Measurements from ENCODE around the gene NTN1. TPM values are rescaled to one million over a fixed set of nuclear protein-coding genes. Genes with fewer than 3 reads are reported as not detected.
"Not testable (repeated sequence)": the region's sequence is repeated elsewhere in the genome, so short reads cannot be mapped to it uniquely, and the experiment has no call there.

The NTN1 gene
- total RNA-seq, 4 donors from 2014 or later: 3.3 to 19.2 (median 10.4) TPM

DNA sequence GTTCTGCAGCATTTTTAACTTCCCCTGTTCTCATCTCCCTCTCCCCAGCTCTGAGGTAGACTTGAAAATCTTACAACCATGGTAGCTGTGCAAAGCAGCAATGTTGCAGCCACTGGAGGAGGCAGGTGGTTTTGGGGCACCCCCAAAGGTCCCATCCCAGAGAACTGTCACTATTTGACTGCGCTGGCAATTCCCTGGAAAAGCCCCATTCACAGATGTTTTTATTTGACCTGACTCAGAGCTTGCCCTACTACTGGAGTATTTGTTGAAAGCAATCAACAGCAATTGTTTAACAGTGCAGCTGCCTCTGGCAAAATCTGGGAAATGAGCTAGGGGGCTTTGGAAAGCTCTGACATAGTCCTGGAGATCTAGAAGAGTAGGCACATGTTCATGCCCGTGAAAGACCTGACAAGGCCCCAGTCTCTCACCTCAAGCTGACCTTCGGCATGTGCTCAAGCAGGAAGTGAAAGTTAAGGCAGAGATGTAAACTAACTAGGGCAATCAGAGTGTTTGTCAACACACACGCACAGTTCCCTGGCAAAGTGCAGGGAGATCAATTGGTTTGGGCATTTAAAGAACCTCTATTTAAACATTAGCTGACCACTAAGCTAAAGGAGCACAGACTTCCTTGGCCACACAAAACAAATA lies 36.1 kb upstream of the NTN1 start:
- no peaks in the 10 kb centered on the region for H3K27me3 ChIP-seq
- H3K9me3 ChIP-seq: no peaks in the 10 kb centered on the region
- H3K4me3 ChIP-seq: no peak overlapping the region
- H3K4me1 ChIP-seq: no peaks in the 10 kb centered on the region
- intact Hi-C loops (cut with DNase I; ENCODE audit: low total_unique reads): no loop called here
- DNase-seq: no peak
- H3K27ac ChIP-seq: no peak overlapping the region
- no peak for TF ChIP-seq POLR2A (IDR thresholded peaks at IDR 0.05)
- TF ChIP-seq, protein P1, sequence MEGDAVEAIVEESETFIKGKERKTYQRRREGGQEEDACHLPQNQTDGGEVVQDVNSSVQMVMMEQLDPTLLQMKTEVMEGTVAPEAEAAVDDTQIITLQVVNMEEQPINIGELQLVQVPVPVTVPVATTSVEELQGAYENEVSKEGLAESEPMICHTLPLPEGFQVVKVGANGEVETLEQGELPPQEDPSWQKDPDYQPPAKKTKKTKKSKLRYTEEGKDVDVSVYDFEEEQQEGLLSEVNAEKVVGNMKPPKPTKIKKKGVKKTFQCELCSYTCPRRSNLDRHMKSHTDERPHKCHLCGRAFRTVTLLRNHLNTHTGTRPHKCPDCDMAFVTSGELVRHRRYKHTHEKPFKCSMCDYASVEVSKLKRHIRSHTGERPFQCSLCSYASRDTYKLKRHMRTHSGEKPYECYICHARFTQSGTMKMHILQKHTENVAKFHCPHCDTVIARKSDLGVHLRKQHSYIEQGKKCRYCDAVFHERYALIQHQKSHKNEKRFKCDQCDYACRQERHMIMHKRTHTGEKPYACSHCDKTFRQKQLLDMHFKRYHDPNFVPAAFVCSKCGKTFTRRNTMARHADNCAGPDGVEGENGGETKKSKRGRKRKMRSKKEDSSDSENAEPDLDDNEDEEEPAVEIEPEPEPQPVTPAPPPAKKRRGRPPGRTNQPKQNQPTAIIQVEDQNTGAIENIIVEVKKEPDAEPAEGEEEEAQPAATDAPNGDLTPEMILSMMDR (IDR thresholded peaks at IDR 0.05): no peak
- H3K36me3 ChIP-seq: no peaks in the 10 kb centered on the region

DNA sequence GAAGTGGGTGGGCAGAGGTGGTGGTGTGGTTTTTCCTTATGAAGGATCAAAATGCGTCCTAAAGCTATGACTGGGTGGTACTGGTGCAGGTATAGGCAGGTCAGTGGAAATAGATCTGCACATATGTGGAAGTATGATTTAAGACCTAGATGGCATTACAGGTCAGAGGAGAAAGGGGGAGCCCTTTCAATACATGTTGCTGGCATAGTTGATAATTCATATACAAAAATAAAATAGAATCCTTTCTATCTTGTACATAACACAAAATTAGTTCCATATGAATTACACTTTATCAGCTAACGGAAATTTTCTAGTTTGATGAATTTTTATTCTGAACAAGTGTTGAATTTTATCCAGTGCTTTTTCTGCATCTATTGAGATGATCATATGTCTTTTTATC lies 35.0 kb upstream of the NTN1 start:
- H3K9me3 ChIP-seq: no peaks in the 10 kb centered on the region
- H3K4me1 ChIP-seq: no peaks in the 10 kb centered on the region
- intact Hi-C loops (cut with DNase I; ENCODE audit: low total_unique reads): no loop called here
- no peaks in the 10 kb centered on the region for H3K36me3 ChIP-seq
- TF ChIP-seq POLR2A (IDR thresholded peaks at IDR 0.05): no peak
- TF ChIP-seq, protein P1 (IDR thresholded peaks at IDR 0.05): no peak
- no peaks in the 10 kb centered on the region for H3K27me3 ChIP-seq
- H3K4me3 ChIP-seq: no peak overlapping the region
- no peak for DNase-seq
- no peak overlapping the region for H3K27ac ChIP-seq

DNA sequence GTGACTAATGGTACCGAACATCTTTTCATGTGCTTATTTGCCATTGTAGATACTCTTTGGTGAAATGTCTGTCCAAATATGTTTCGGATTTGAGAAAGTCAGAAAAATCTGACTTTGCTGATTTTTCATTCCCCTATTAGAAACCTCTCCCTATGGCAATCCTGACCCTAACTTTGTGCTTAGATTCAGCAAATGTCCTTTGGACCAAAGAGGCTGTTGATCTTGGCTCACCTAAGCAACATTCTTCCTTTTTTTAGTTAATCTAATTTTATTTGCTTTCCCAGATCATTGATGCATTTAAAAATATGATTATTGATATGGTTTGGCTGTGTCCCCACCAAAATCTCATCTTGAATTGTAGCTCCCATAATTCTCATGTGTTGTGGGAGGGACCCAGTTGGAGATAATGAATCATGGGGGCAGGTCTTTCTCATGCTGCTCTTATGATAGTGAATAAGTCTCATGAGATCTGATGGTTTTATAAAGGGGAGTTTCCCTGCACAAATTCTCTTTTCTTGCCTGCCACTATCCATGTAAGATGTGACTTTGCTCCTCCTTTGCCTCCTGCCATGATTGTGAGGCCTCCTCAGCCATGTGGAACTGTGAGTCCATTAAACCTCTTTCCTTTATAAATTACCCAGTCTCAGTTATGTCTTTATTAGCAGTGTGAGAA lies 32.9 kb upstream of the NTN1 start:
- H3K4me3 ChIP-seq; H3K4me1 ChIP-seq; intact Hi-C loops (cut with DNase I; ENCODE audit: low total_unique reads); DNase-seq; H3K9me3 ChIP-seq; H3K27me3 ChIP-seq; H3K36me3 ChIP-seq; H3K27ac ChIP-seq: not testable (repeated sequence)

DNA sequence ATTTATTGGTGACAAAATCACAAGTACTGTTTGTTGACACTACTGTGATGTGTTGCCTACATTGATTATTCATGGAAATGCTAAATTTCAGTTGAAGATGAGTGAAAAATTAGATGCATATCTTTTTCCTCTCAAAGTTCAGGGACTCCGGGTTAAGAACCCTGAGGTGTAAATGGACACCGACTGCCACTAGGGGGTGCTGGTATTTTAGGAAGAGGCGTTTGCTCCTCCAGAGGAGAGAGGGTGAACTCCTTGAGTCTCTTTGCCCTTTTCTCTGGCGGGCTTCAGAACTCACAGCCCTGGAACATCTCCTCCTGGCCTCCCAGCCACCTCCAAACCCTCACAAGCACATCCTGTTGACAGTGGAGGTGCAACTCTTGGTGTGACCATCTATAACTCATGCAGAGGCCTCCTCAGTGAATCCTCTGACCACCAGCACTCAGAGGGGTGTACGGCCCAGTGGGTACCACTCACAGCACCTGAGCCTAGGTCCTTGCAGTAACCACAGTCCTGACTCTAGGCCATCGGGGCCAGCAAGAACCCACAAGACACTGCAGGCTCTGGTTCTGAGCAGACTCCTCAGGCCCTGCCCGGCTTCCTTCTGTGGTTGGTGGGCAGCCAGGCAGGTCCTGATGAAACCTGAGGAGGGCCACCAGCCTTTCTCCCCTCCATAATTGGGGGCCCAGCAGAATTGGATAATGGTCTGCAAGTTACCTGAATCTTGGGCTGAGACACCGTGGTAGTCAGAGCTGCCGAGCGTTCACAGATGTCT lies 29.6 kb upstream of the NTN1 start:
- H3K4me1 ChIP-seq: no peaks in the 10 kb centered on the region
- no peak overlapping the region for H3K27ac ChIP-seq
- DNase-seq: peak in 1 of 2 donors; percentile 66
- H3K9me3 ChIP-seq: no peaks in the 10 kb centered on the region
- H3K4me3 ChIP-seq: no peak overlapping the region
- no peaks in the 10 kb centered on the region for H3K27me3 ChIP-seq
- intact Hi-C loops (cut with DNase I; ENCODE audit: low total_unique reads): no loop called here
- H3K36me3 ChIP-seq: no peaks in the 10 kb centered on the region
- TF ChIP-seq, protein P1 (IDR thresholded peaks at IDR 0.05): peak; percentile 62 to 75 (median 66)
- TF ChIP-seq POLR2A (IDR thresholded peaks at IDR 0.05): no peak

- H3K9me3 ChIP-seq: no peaks in the 10 kb centered on the region
- intact Hi-C loops (cut with DNase I; ENCODE audit: low total_unique reads): no loop called here
- H3K27ac ChIP-seq: no peak overlapping the region
- TF ChIP-seq, protein P1 (IDR thresholded peaks at IDR 0.05): peak; percentile 36 to 74 (median 50)
- TF ChIP-seq POLR2A (IDR thresholded peaks at IDR 0.05): no peak
- H3K4me1 ChIP-seq: no peaks in the 10 kb centered on the region
- DNase-seq: peak; percentile 34 to 76
- no peak overlapping the region for H3K4me3 ChIP-seq
- H3K27me3 ChIP-seq: no peaks in the 10 kb centered on the region
- H3K36me3 ChIP-seq: no peaks in the 10 kb centered on the region
Measured at GRCh38 chr17:8994319-8994718, 27.0 kb upstream of the NTN1 start.

Measured in uterus (tissue), 4 donors.